Measurements from ENCODE around the gene CMTM7.

DNA sequence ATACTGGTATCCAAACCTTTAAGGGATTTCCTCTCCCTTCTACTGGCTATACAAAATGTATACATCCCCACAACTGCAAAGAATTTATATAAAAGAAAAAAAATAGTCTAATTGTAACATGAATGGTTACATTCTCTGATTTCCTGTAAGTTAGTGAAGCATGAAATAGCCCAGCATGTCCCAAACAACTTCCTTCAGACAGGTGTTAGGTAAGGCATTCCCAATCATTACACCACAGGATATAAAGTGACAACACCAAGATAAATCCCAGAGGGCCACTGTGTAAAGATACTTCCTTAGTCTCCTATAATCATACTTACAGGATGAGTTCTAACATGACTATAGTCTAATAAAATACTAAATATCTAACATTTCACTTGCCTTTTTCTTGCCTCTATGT lies 103.4 kb downstream of the CMTM7 start:
- TF ChIP-seq ZNF274 (IDR thresholded peaks at IDR 0.05; ENCODE audit: low read depth, low read length) = no peak
- no peak for TF ChIP-seq SUZ12 (IDR thresholded peaks at IDR 0.05; ENCODE audit: extremely low read depth, insufficient read depth, insufficient read length)
